ENCODE results near the gene THY1.

THY1 gene

GRCh38 chr11:119375337-119376196 is 47.4 kb downstream of the THY1 start:
- no peak overlapping the region for H3K4me3 ChIP-seq (replicated peaks; ENCODE audit: low read depth, low read length)
- TF ChIP-seq, protein P1, sequence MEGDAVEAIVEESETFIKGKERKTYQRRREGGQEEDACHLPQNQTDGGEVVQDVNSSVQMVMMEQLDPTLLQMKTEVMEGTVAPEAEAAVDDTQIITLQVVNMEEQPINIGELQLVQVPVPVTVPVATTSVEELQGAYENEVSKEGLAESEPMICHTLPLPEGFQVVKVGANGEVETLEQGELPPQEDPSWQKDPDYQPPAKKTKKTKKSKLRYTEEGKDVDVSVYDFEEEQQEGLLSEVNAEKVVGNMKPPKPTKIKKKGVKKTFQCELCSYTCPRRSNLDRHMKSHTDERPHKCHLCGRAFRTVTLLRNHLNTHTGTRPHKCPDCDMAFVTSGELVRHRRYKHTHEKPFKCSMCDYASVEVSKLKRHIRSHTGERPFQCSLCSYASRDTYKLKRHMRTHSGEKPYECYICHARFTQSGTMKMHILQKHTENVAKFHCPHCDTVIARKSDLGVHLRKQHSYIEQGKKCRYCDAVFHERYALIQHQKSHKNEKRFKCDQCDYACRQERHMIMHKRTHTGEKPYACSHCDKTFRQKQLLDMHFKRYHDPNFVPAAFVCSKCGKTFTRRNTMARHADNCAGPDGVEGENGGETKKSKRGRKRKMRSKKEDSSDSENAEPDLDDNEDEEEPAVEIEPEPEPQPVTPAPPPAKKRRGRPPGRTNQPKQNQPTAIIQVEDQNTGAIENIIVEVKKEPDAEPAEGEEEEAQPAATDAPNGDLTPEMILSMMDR (IDR thresholded peaks at IDR 0.05; ENCODE audit: low read length, missing control alignments): no peak
- peak; percentile 71 for DNase-seq (ENCODE audit: low read depth)

DNA sequence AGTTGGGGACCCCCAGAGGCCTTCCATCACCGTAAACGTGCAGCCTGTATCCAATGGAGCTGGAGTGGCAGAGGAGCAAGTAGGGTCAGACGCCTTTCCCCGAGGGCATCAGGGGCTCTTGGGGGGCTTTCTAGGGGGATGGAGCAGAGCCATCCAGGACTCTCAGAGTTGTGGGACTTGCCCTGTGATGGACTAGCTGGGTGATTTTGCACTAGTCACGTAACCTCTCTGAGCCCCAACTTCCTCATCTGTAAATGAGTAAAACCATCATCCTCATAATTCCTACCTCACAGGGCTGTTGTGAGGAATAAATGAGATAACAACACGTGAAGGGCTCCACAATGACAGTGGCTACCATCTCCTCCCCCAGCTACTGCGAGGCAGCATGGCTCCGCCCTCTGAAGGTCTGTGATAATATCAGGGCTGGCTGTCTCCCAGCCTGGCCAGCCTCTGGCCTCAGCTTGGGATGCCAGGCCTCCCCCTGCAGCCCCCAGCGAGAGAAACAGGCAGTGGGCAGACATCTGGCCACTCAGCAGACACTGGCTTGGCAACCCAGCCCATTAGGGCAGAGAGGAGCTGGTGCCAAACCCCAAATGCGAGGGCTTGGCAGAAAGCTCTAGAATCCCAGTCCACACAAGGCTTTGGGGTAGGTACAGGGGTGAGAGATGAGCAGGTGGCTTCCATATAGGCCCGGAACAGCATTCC is 48.2 kb downstream of the THY1 start:
- DNase-seq (ENCODE audit: low read depth): no peak
- TF ChIP-seq, protein P1 (IDR thresholded peaks at IDR 0.05; ENCODE audit: low read length, missing control alignments): no peak
- H3K4me3 ChIP-seq (replicated peaks; ENCODE audit: low read depth, low read length): no peak overlapping the region

DNA sequence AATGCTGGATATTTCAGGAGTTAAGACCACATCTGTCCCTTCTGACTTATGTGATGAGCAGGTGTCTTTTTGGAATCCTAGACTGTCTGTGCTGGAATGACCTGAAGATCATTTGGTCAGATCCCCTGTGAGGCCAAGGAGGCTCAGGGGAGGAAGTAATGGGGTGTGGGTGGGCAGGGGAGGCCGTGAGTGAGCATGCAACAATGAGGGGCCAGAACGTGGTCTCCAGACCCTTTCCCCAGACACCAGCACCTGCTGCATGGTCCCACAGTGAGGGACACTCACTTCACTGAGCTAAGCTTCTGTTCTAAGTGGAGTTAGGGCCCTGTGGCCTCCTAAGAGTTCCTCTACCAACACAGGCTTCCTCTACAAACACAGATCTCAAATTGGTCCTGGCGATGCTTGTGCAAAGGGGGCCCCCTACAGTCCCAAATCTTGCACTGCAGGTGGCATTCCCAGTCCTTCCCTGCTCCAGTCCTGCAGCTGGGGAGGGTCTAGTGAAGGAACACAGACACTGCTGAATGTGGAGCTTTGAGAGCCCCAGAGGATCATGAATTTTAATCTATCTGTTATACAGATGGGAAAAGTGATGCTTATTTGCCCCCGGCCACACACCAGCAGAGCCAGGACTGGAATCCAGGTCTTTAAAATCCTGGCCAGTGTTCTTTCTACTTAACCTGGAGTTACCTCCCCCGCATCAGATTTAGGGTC is 48.9 kb downstream of the THY1 start:
- H3K4me3 ChIP-seq (replicated peaks; ENCODE audit: low read depth, low read length): no peak overlapping the region
- peak; percentile 82 for DNase-seq (ENCODE audit: low read depth)
- TF ChIP-seq, protein P1 (IDR thresholded peaks at IDR 0.05; ENCODE audit: low read length, missing control alignments): peak; percentile 92

DNA sequence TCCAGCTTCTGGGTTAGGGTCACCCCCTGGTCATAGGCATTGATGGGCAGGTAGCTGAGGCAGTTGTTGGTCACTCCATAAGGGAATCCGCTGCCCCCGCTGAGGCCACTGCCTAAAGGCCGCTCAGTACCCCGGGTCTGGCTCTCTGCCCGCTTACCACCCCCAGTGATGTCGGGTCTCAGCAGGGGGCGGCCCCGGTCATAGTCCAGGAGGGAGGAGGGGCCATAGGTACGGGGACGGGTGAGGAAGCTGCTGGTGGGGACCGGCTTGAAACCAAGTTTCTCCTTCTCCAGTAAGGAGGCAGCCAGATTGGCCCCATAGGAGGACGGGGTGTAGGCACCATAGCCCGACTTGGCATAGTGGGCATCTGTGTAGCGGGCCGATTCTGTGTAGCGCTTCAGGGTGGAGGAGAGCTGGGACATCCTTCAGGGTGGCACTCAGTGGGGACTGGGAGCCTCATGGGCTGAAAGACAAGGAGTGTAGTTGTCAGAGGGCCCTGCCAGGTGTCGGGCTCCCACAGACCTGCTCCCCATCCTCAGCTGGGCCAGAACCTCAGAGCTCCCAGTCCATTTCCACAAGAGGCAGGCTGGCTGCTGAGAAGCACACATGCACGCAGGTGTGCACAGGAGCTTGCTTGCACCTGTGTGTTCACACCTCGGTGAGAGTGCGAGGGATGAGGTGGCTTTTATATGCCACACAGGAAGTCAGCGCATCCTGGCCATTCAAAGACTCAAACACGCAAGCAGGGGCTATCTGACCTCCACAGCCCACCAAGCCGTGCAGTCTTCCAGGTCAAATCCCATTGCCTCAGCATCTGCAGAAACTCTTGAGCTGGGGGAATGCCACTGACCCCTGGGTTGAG is 49.7 kb downstream of the THY1 start:
- DNase-seq (ENCODE audit: low read depth): no peak
- TF ChIP-seq, protein P1 (IDR thresholded peaks at IDR 0.05; ENCODE audit: low read length, missing control alignments): no peak
- H3K4me3 ChIP-seq (replicated peaks; ENCODE audit: low read depth, low read length): no peak overlapping the region

DNA sequence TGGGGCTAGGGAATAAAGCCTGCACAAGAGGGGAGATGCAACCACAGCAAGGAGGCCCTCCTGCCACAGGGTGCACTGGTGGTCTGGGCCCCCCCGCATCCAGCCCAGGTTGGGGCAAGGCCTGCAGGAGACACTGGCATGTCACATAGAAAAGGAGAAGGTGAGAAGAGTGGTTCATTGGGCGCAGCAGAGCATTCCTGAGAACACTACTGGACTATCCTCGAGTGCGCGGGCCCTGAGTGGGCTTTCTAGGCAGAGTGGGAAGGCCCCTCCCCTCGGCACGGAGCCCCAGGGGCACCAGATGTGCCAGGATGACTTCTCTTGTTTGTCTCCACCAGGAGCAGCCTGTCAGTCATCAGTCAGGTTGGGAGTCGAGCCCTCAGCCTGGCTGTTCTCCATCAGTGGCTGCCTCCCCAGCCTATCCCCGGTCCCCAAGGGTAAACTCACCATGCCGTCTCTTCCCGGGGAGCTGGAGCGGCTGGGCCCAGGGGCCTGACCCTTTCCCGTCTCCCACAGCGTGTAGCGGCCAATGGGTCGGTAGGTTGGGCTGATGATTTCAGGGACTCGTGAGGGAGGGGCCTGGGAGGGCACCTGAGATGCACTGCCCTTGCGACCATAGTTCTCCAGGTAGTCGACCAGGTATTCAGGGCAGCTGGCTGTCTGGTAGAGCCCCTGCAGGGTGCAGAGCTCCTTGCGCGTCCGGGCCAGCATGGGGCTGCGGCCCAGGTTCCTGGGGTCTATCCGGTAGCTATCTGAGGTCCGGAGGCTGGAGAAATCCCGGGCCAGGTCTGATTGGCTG is 50.5 kb downstream of the THY1 start:
- TF ChIP-seq, protein P1 (IDR thresholded peaks at IDR 0.05; ENCODE audit: low read length, missing control alignments): no peak

More for the DNA sequence above, 50.5 kb downstream of the THY1 start:
- no peak overlapping the region for H3K4me3 ChIP-seq (replicated peaks; ENCODE audit: low read depth, low read length)
- DNase-seq (ENCODE audit: low read depth): no peak

Data from fibroblast of pulmonary artery (primary cell).